ENCODE measurements around the gene TNFRSF1B.

DNA sequence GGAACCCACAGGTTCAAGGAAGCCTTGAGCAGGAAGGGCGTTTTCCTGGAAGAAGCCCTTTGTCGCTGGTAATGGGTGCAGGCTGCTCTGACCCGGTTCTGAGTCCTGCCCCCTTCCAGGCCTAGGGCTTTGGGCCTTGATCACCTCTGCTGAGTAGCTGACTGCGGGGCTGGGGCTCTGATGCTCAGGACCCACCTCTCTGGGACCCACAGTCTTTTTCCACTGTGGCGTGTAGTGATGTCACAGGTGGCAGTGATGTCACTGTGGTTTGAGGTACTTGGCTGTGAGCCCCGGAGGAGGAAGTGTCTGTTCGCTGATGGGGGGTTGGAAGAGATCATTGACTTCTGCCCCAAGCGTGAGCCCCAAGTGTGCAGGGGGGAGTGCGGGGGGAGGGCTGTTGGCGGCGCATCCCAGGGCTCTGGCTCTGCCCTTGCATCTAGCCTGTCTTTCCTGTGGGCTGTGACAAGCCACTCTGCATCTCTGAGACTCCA is 6.9 kb downstream of the TNFRSF1B start:
- no peak for TF ChIP-seq SIN3A (conservative IDR thresholded peaks at IDR 0.05 in 1 of 2, IDR thresholded peaks at IDR 0.05 in 1 of 2; ENCODE audit: low read depth in 1 of 2, low read length in 2 of 2)
- no peak for TF ChIP-seq CTCF (IDR thresholded peaks at IDR 0.05; ENCODE audit: control extremely low read depth in 1 of 3, insufficient read depth in 1 of 3, low read depth in 1 of 3, low read length in 3 of 3)
- TF ChIP-seq EP300 (IDR thresholded peaks at IDR 0.05; ENCODE audit: borderline replicate concordance in 1 of 2, low read depth in 2 of 2, low read length in 2 of 2) = no peak
- TF ChIP-seq TAF1 (IDR thresholded peaks at IDR 0.05; ENCODE audit: low read depth, low read length) = no peak
- TF ChIP-seq TAF7 (optimal IDR thresholded peaks at IDR 0.05; ENCODE audit: borderline replicate concordance, low read depth, low read length) = no peak

All from H1 (cell line).